Measurements from ENCODE around the gene MAX.

MAX gene

GRCh38 chr14:65080960-65081747 lies 21.2 kb downstream of the MAX start:
- H3K4me1 ChIP-seq (ENCODE audit: control insufficient read depth, insufficient read depth, low read length), result peaks cover 4% of the 10 kb centered on the region

GRCh38 chr14:65079768-65080167 lies 22.5 kb downstream of the MAX start:
- no peaks in the 10 kb centered on the region for H3K27me3 ChIP-seq (ENCODE audit: control insufficient read depth, insufficient read depth, low read length)
- H3K9ac ChIP-seq (ENCODE audit: low read depth, low read length), result no peak overlapping the region
- H3K9me3 ChIP-seq (ENCODE audit: control insufficient read depth, insufficient read depth, low read length), result no peaks in the 10 kb centered on the region
- peaks cover 25% of the 10 kb centered on the region for H3K36me3 ChIP-seq (ENCODE audit: control insufficient read depth, insufficient read depth, low read length)
- no peak overlapping the region for H3K4me3 ChIP-seq (ENCODE audit: low read depth, low read length)
- H3K4me1 ChIP-seq (ENCODE audit: control insufficient read depth, insufficient read depth, low read length), result peaks cover 4% of the 10 kb centered on the region

More at GRCh38 chr14:65080960-65081747, 21.2 kb downstream of the MAX start:
- no peaks in the 10 kb centered on the region for H3K9me3 ChIP-seq (ENCODE audit: control insufficient read depth, insufficient read depth, low read length)
- no peak overlapping the region for H3K4me3 ChIP-seq (ENCODE audit: low read depth, low read length)
- H3K9ac ChIP-seq (ENCODE audit: low read depth, low read length), result no peak overlapping the region
- no peaks in the 10 kb centered on the region for H3K27me3 ChIP-seq (ENCODE audit: control insufficient read depth, insufficient read depth, low read length)
- peaks cover 23% of the 10 kb centered on the region for H3K36me3 ChIP-seq (ENCODE audit: control insufficient read depth, insufficient read depth, low read length)

- H3K9ac ChIP-seq (ENCODE audit: low read depth, low read length), result no peak overlapping the region
- no peaks in the 10 kb centered on the region for H3K9me3 ChIP-seq (ENCODE audit: control insufficient read depth, insufficient read depth, low read length)
- H3K27me3 ChIP-seq (ENCODE audit: control insufficient read depth, insufficient read depth, low read length), result no peaks in the 10 kb centered on the region
- no peak overlapping the region for H3K4me3 ChIP-seq (ENCODE audit: low read depth, low read length)
- peaks cover 4% of the 10 kb centered on the region for H3K4me1 ChIP-seq (ENCODE audit: control insufficient read depth, insufficient read depth, low read length)
- H3K36me3 ChIP-seq (ENCODE audit: control insufficient read depth, insufficient read depth, low read length), result peaks cover 25% of the 10 kb centered on the region
Measured at GRCh38 chr14:65079201-65079600, 23.1 kb downstream of the MAX start.

- no peak overlapping the region for H3K4me3 ChIP-seq (ENCODE audit: low read depth, low read length)
- H3K36me3 ChIP-seq (ENCODE audit: control insufficient read depth, insufficient read depth, low read length), result peaks cover 25% of the 10 kb centered on the region
- H3K27me3 ChIP-seq (ENCODE audit: control insufficient read depth, insufficient read depth, low read length), result no peaks in the 10 kb centered on the region
- H3K9me3 ChIP-seq (ENCODE audit: control insufficient read depth, insufficient read depth, low read length), result no peaks in the 10 kb centered on the region
- no peaks in the 10 kb centered on the region for H3K4me1 ChIP-seq (ENCODE audit: control insufficient read depth, insufficient read depth, low read length)
- no peak overlapping the region for H3K9ac ChIP-seq (ENCODE audit: low read depth, low read length)
Measured at GRCh38 chr14:65077318-65077717, 25.0 kb downstream of the MAX start.

GRCh38 chr14:65075628-65076325 lies 26.5 kb downstream of the MAX start:
- H3K9ac ChIP-seq (ENCODE audit: low read depth, low read length), result no peak overlapping the region
- peaks cover 25% of the 10 kb centered on the region for H3K36me3 ChIP-seq (ENCODE audit: control insufficient read depth, insufficient read depth, low read length)
- H3K4me1 ChIP-seq (ENCODE audit: control insufficient read depth, insufficient read depth, low read length), result no peaks in the 10 kb centered on the region
- no peak overlapping the region for H3K4me3 ChIP-seq (ENCODE audit: low read depth, low read length)
- H3K27me3 ChIP-seq (ENCODE audit: control insufficient read depth, insufficient read depth, low read length), result no peaks in the 10 kb centered on the region
- no peaks in the 10 kb centered on the region for H3K9me3 ChIP-seq (ENCODE audit: control insufficient read depth, insufficient read depth, low read length)

DNA sequence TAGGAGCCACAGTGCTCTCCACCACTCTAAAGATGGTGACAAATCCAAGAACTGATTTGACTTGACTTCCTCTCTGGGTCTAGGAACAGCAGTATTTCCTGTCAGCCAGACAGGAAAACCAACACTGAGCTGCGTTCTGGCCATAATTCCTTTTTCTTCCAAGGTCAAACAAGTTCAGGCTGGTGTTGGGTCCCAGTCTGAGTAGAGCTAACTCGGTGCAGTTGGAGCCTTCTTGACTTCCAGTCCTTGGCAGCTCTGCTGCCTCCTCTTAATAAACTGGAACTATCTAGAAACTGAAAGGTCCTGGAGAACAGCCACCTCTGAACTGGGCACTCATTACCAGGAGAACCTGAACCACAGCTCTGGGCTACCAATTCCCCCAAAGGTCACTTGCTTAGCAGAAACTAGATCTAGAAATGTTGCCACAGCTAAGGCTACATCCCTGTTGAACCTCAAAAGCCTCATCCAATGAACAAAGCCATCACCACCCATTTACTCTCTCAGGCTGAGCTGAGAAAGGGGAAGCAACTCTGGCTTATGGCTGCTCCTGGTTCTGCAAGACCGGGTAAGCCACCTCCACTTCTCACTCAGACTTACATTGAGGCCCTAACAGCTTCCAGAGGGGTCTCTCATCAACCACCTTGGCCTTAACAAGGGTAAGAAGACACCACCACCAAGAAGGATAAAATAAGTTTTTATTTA lies 27.7 kb downstream of the MAX start:
- peaks cover 21% of the 10 kb centered on the region for H3K36me3 ChIP-seq (ENCODE audit: control insufficient read depth, insufficient read depth, low read length)
- H3K4me1 ChIP-seq (ENCODE audit: control insufficient read depth, insufficient read depth, low read length), result no peaks in the 10 kb centered on the region
- H3K27me3 ChIP-seq (ENCODE audit: control insufficient read depth, insufficient read depth, low read length), result no peaks in the 10 kb centered on the region

DNA sequence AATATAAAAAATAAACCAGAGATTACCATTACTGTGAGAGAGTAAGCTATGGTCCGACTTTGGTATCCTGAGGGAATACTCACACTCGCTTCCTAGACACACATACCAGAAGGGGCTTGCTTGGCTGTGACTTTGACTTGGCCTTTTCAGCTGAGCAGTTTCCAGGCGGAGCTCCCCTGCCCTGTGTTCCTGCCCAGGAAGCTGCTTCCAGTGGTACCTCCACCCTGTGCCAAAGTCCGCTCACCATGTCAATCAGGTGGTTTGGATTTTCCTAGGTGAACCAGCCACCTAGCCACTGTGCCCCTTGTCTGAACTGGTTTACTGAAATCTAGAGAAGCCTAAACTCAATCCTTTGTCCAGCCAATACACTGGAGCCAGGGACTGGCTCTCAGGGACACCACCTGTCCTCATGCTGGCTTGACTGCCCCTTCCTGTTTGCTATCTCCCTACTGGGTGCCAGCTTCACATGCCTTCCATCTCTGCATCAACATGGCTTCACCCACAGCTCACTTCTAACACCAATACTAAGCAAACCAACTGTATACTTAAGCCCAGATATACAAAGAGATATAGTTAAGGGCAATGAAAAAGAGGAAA lies 28.6 kb downstream of the MAX start:
- H3K9ac ChIP-seq (ENCODE audit: low read depth, low read length), result no peak overlapping the region
- peaks cover 15% of the 10 kb centered on the region for H3K36me3 ChIP-seq (ENCODE audit: control insufficient read depth, insufficient read depth, low read length)

More for the DNA sequence above, 27.7 kb downstream of the MAX start:
- H3K4me3 ChIP-seq (ENCODE audit: low read depth, low read length), result no peak overlapping the region
- H3K9me3 ChIP-seq (ENCODE audit: control insufficient read depth, insufficient read depth, low read length), result no peaks in the 10 kb centered on the region
- H3K9ac ChIP-seq (ENCODE audit: low read depth, low read length), result no peak overlapping the region

GRCh38 chr14:65072937-65073336 lies 29.4 kb downstream of the MAX start:
- Histone ChIP-seq H3K4me1 (ENCODE audit: control insufficient read depth, insufficient read depth, low read length) (no peaks in the 10 kb centered on the region), H3K9me3 (ENCODE audit: control insufficient read depth, insufficient read depth, low read length) (no peaks in the 10 kb centered on the region), H3K9ac (ENCODE audit: low read depth, low read length) (no peak overlapping the region), H3K27me3 (ENCODE audit: control insufficient read depth, insufficient read depth, low read length) (no peaks in the 10 kb centered on the region), H3K4me3 (ENCODE audit: low read depth, low read length) (no peak overlapping the region), H3K36me3 (ENCODE audit: control insufficient read depth, insufficient read depth, low read length) (peaks cover 15% of the 10 kb centered on the region)

More for the DNA sequence above, 28.6 kb downstream of the MAX start:
- no peaks in the 10 kb centered on the region for H3K9me3 ChIP-seq (ENCODE audit: control insufficient read depth, insufficient read depth, low read length)
- no peaks in the 10 kb centered on the region for H3K4me1 ChIP-seq (ENCODE audit: control insufficient read depth, insufficient read depth, low read length)
- no peak overlapping the region for H3K4me3 ChIP-seq (ENCODE audit: low read depth, low read length)
- no peaks in the 10 kb centered on the region for H3K27me3 ChIP-seq (ENCODE audit: control insufficient read depth, insufficient read depth, low read length)

DNA sequence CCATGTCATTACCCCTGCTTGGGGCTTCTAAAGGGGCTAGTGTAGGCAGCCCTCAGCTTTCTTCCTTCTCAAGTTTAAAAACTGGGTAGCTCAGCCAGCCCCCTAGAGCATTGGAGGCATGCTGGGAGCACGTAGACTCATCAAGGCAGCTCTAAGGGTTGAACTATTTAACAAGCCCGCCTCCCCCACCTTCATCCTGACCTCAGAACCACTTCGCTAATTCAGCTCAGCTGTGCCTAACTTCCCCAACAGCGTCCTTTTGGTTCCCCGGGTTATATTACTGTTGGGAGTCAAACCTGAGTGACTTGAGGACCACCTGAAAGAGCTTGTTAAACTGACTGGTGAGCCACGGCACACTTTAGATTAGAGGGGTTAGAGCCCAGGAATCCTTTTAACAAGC lies 30.1 kb downstream of the MAX start:
- Histone ChIP-seq H3K4me1 (ENCODE audit: control insufficient read depth, insufficient read depth, low read length) (no peaks in the 10 kb centered on the region), H3K9ac (ENCODE audit: low read depth, low read length) (no peak overlapping the region), H3K36me3 (ENCODE audit: control insufficient read depth, insufficient read depth, low read length) (peaks cover 12% of the 10 kb centered on the region), H3K4me3 (ENCODE audit: low read depth, low read length) (no peak overlapping the region), H3K9me3 (ENCODE audit: control insufficient read depth, insufficient read depth, low read length) (no peaks in the 10 kb centered on the region), H3K27me3 (ENCODE audit: control insufficient read depth, insufficient read depth, low read length) (no peaks in the 10 kb centered on the region)

DNA sequence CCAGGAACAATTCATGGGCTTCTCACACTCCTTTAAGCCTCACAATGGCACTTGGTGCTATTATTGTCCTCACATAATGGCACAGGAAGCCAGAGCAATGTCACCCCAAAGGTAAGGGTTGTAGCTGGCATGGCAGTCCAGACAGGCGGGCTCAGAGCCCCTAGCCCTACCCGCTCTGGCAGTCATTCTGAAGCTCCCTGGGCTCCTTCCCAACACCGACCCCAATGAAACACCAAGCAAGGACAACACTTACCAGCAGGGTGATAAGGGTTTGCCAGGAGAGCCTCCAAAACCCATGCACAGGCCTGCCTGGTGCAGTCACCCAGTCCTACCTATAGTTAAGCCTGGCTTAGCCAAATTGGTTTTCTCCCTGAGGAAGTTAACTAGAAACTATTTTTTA lies 30.8 kb downstream of the MAX start:
- Histone ChIP-seq H3K36me3 (ENCODE audit: control insufficient read depth, insufficient read depth, low read length) (peaks cover 7% of the 10 kb centered on the region), H3K4me3 (ENCODE audit: low read depth, low read length) (no peak overlapping the region), H3K4me1 (ENCODE audit: control insufficient read depth, insufficient read depth, low read length) (no peaks in the 10 kb centered on the region), H3K27me3 (ENCODE audit: control insufficient read depth, insufficient read depth, low read length) (no peaks in the 10 kb centered on the region), H3K9me3 (ENCODE audit: control insufficient read depth, insufficient read depth, low read length) (no peaks in the 10 kb centered on the region), H3K9ac (ENCODE audit: low read depth, low read length) (no peak overlapping the region)

DNA sequence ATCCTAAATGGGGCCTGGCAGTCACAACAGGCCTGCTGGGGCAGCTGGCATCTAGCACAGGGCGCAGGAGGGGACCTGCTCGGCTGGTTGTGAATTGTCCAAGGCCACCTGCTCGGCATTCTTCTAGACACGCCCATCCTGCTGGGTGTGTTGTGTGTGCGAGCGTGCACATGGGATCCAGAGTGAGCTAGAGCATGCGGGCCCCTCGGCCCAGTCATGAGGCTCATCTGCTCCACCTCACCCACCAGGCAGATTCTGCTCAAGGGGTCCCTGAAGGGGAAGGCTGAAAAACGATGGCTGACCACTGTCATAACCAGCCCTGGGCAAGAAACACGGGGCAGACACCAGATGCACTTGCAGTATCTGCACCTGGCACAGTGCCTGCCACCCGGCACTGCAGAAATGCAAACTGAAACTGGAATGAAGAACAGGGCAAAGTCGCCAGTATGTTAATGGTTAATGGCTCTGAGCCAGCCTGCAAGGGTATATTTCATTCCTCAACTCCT lies 31.8 kb downstream of the MAX start:
- no peaks in the 10 kb centered on the region for H3K27me3 ChIP-seq (ENCODE audit: control insufficient read depth, insufficient read depth, low read length)
- no peaks in the 10 kb centered on the region for H3K4me1 ChIP-seq (ENCODE audit: control insufficient read depth, insufficient read depth, low read length)
- no peaks in the 10 kb centered on the region for H3K9me3 ChIP-seq (ENCODE audit: control insufficient read depth, insufficient read depth, low read length)
- H3K9ac ChIP-seq (ENCODE audit: low read depth, low read length), result no peak overlapping the region
- no peaks in the 10 kb centered on the region for H3K36me3 ChIP-seq (ENCODE audit: control insufficient read depth, insufficient read depth, low read length)
- H3K4me3 ChIP-seq (ENCODE audit: low read depth, low read length), result no peak overlapping the region
